Loucy (cell line): Measurements from ENCODE around the gene PRDM12.

Source experiments
- H2AFZ ChIP-seq: fragments of 200-600 bp; sonication (generic); 2 replicates; pipeline ENCODE4 v1.6.0; 2016; ENCODE audit warnings: antibody characterized with exemption, mild to moderate bottlenecking, low read length, moderate library complexity
- H3F3A ChIP-seq: fragments of 200-600 bp; 2 replicates; pipeline ENCODE4 v1.6.0; 2016; ENCODE audit warnings: antibody characterized with exemption, low read depth, mild to moderate bottlenecking
- H3K27me3 ChIP-seq: fragments of 200-600 bp; sonication (generic); 2 replicates; pipeline ENCODE4 v1.6.1; 2014; ENCODE audit warnings: low read length, mild to moderate bottlenecking; ENCODE audit not compliant: insufficient read depth, poor library complexity, severe bottlenecking
- H3K36me3 ChIP-seq: fragments of 200-600 bp; sonication (generic); 2 replicates; pipeline ENCODE4 v1.6.1; 2016; ENCODE audit warnings: low read length; ENCODE audit not compliant: insufficient read depth
- H3K4me1 ChIP-seq: fragments of 200-600 bp; sonication (generic); 2 replicates; pipeline ENCODE4 v1.5.1; 2014; ENCODE audit warnings: low read length, mild to moderate bottlenecking; ENCODE audit not compliant: insufficient read depth, poor library complexity, severe bottlenecking
- H3K4me2 ChIP-seq: fragments of 200-600 bp; sonication (generic); 2 replicates; pipeline ENCODE4 v1.6.0; 2014; ENCODE audit warnings: antibody characterized with exemption, low read length, low read depth, mild to moderate bottlenecking; ENCODE audit not compliant: poor library complexity, severe bottlenecking
- H3K4me3 ChIP-seq: fragments of 200-600 bp; sonication (generic); 2 replicates; pipeline ENCODE4 v1.5.1; 2014; ENCODE audit warnings: low read length, mild to moderate bottlenecking, mixed read lengths; ENCODE audit not compliant: poor library complexity, severe bottlenecking
- H3K79me2 ChIP-seq: fragments of 200-600 bp; sonication (generic); 2 replicates; pipeline ENCODE4 v1.6.1; 2014; ENCODE audit warnings: low read length; ENCODE audit not compliant: insufficient read depth
- H3K9ac ChIP-seq: fragments of 200-600 bp; sonication (generic); 2 replicates; pipeline ENCODE4 v1.6.0; 2014; ENCODE audit warnings: mild to moderate bottlenecking, low read depth, low read length, moderate library complexity; ENCODE audit not compliant: poor library complexity, severe bottlenecking
- H3K9me2 ChIP-seq: fragments of 200-600 bp; sonication (generic); replicated peaks from 2 replicates; pipeline ENCODE4 v1.6.1; 2016; ENCODE audit warnings: low read depth, low read length, mixed read lengths
- H3K9me3 ChIP-seq: fragments of 200-600 bp; sonication (generic); 2 replicates; pipeline ENCODE4 v1.6.1; 2014; ENCODE audit warnings: mild to moderate bottlenecking, antibody characterized with exemption, low read length, low read depth; ENCODE audit not compliant: insufficient read depth
- H4K20me1 ChIP-seq: fragments of 200-600 bp; sonication (generic); 2 replicates; pipeline ENCODE4 v1.6.0; 2014; ENCODE audit warnings: antibody characterized with exemption, low read length, mild to moderate bottlenecking; ENCODE audit not compliant: insufficient read depth, poor library complexity, severe bottlenecking
- EZH2phosphoT487 ChIP-seq: fragments of 200-600 bp; IDR thresholded peaks from 2 replicates; pipeline ENCODE4 v1.6.1; 2018; ENCODE audit warnings: antibody characterized with exemption, mild to moderate bottlenecking, moderate library complexity, borderline replicate concordance
- TF ChIP-seq, protein P1 (sequence below): fragments of 200-600 bp; sonication (generic); conservative IDR thresholded peaks from 2 replicates; pipeline ENCODE4 v1.5.1; 2014; ENCODE audit warnings: mild to moderate bottlenecking, antibody characterized with exemption, low read length

Gene PRDM12

GRCh38 chr9:130639866-130640555 is 24.4 kb upstream of the PRDM12 start:
- Histone ChIP-seq H3K4me3 (no peak overlapping the region), H3K4me1 (no peaks in the 10 kb centered on the region), H3K36me3 (no peaks in the 10 kb centered on the region; the same call in 1 of the 2 replicates), H3K4me2 (no peak overlapping the region), H3K79me2 (no peaks in the 10 kb centered on the region), H3F3A (no peaks in the 10 kb centered on the region), H3K27me3 (no peaks in the 10 kb centered on the region), H3K9me3 (no peaks in the 10 kb centered on the region), H4K20me1 (no peaks in the 10 kb centered on the region), H3K9ac (no peak overlapping the region), H3K9me2 (no peaks in the 10 kb centered on the region), H2AFZ (no peak overlapping the region)
- TF ChIP-seq, protein P1, sequence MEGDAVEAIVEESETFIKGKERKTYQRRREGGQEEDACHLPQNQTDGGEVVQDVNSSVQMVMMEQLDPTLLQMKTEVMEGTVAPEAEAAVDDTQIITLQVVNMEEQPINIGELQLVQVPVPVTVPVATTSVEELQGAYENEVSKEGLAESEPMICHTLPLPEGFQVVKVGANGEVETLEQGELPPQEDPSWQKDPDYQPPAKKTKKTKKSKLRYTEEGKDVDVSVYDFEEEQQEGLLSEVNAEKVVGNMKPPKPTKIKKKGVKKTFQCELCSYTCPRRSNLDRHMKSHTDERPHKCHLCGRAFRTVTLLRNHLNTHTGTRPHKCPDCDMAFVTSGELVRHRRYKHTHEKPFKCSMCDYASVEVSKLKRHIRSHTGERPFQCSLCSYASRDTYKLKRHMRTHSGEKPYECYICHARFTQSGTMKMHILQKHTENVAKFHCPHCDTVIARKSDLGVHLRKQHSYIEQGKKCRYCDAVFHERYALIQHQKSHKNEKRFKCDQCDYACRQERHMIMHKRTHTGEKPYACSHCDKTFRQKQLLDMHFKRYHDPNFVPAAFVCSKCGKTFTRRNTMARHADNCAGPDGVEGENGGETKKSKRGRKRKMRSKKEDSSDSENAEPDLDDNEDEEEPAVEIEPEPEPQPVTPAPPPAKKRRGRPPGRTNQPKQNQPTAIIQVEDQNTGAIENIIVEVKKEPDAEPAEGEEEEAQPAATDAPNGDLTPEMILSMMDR = no peak
- no peak for TF ChIP-seq EZH2phosphoT487

DNA sequence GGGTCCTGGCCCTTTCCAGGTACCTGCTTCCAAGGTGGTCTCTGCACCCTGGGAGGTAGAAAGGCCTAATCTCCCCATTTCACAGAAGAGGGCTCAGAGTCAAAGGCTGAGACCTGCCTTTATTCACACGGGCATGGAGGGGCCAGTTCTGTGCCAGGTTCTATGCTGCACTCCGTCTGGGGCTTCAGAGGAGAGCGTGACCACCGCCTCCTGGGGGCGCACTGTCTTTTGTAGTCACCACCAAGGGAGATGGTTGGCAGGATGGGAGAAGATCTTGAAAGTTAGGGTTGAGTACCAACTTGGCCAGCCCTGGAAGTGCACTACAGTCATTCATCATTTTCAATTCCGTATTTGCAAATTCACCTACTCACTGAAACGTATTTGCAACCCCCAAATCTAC is 23.7 kb upstream of the PRDM12 start:
- Histone ChIP-seq H3K9me2 (no peaks in the 10 kb centered on the region), H3K36me3 (no peaks in the 10 kb centered on the region; the same call in 1 of the 2 replicates), H3K27me3 (no peaks in the 10 kb centered on the region), H3K4me2 (no peak overlapping the region), H3F3A (no peaks in the 10 kb centered on the region), H3K9me3 (no peaks in the 10 kb centered on the region), H3K9ac (no peak overlapping the region), H3K4me1 (no peaks in the 10 kb centered on the region), H2AFZ (no peak overlapping the region), H4K20me1 (no peaks in the 10 kb centered on the region), H3K4me3 (no peak overlapping the region), H3K79me2 (no peaks in the 10 kb centered on the region)
- TF ChIP-seq, protein P1 = 0 out of 2 replicates have a peak, but pooled peaks have one; percentile 10
- no peak for TF ChIP-seq EZH2phosphoT487

DNA sequence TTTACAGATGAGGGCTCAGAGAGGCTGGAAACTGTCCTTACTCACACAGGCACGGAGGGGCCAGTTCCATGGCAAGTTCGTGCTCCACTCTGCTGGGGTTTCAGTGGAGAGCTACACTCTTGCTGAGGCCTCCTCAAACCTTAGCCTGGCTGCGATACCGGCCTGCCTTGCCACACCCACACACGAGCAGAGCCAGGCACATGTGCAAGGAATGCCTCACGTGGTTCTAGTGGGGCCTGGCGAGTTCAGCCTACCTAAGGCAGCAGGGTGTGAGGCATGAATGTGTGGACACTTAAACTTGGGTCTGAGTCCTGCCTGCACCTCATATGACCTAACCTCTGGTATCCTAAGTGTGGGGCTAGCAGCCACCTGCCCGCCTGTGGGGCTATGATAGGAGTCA is 21.5 kb upstream of the PRDM12 start:
- no peaks in the 10 kb centered on the region for H3K9me2 ChIP-seq
- no peak for TF ChIP-seq EZH2phosphoT487
- TF ChIP-seq, protein P1 = no peak
- no peaks in the 10 kb centered on the region for H3K4me1 ChIP-seq
- H3F3A ChIP-seq = no peaks in the 10 kb centered on the region
- H3K4me2 ChIP-seq = no peak overlapping the region
- no peak overlapping the region for H2AFZ ChIP-seq
- H3K27me3 ChIP-seq = no peaks in the 10 kb centered on the region
- no peaks in the 10 kb centered on the region for H3K9me3 ChIP-seq
- no peaks in the 10 kb centered on the region for H3K79me2 ChIP-seq
- no peaks in the 10 kb centered on the region for H3K36me3 ChIP-seq
- no peak overlapping the region for H3K4me3 ChIP-seq
- no peaks in the 10 kb centered on the region for H4K20me1 ChIP-seq
- H3K9ac ChIP-seq = no peak overlapping the region
